A172 (cell line): ENCODE results near the gene TNFAIP2. TPM values are rescaled to one million over a fixed set of nuclear protein-coding genes. Genes with fewer than 3 reads are reported as not detected.
A peak's percentile ranks its signal among the peaks of the same experiment; 100 is the strongest.
"Not testable (repeated sequence)": the region's sequence is repeated elsewhere in the genome, so short reads cannot be mapped to it uniquely, and the experiment has no call there.

ENCODE experiments used
- DNase-seq: peaks from one replicate; pipeline ENCODE4 v3.0.0-alpha.2; 2015; ENCODE audit warnings: low spot score
- total RNA-seq: library from RNA; depleted of rRNA; stranded (reverse); fragments of >200 nt; shearing (Covaris generic); gene quantifications from 2 replicates; pipeline ENCODE4 v1.2.3, GENCODE V29; 2014

The TNFAIP2 gene
- total RNA-seq, 1 experiment from 2014 or later, result 207 TPM

- no peak for DNase-seq
Measured at GRCh38 chr14:103135333-103136260, 12.3 kb downstream of the TNFAIP2 start.

GRCh38 chr14:103136388-103137271, 13.4 kb downstream of the TNFAIP2 start:
- DNase-seq, result peak; percentile 81

- DNase-seq, result no peak
Measured at GRCh38 chr14:103137689-103138300, 14.5 kb downstream of the TNFAIP2 start.

DNA sequence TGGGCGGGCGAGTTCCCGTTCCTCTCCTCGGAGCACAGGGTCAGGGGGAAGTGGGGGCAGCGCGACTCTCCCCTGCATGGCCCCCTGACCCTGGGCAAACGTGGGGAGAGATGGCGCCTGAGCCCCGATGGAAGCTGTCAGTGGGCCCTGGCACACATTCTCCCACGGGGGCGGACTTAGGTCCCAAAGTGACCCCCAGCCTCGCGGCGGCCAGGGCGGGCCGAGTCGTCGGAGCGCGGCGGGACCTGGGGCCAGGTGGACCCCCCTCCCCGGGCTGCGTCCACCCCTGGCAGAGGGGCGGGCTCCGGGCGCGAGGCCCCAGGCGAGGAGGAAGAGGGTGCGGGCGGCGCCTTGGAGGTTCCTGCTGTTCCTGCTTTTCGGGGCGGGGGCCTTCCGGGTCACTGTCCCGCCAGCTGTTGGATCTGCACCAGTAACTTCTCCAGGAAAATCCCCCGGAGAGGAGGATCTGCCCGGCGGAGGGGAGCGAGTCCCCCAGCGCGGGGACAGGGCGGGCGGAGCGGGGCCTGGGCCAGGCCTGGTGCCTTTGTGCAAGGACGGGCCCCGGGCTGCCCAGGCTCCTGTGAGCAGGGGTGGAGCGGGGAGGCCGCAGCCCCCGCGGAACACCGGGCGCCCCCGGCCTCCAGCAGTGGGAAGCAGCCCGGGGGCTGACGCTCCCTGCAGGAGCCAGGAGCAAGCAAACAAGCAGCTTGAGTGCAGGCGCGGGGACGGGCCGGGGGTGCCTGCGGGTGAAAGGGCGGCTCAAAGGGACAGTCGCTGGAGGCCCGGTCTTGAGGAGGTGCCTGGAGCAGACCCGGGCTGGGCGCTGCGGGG, 15.3 kb downstream of the TNFAIP2 start:
- no peak for DNase-seq

GRCh38 chr14:103139132-103140025, 16.1 kb downstream of the TNFAIP2 start:
- no peak for DNase-seq

DNA sequence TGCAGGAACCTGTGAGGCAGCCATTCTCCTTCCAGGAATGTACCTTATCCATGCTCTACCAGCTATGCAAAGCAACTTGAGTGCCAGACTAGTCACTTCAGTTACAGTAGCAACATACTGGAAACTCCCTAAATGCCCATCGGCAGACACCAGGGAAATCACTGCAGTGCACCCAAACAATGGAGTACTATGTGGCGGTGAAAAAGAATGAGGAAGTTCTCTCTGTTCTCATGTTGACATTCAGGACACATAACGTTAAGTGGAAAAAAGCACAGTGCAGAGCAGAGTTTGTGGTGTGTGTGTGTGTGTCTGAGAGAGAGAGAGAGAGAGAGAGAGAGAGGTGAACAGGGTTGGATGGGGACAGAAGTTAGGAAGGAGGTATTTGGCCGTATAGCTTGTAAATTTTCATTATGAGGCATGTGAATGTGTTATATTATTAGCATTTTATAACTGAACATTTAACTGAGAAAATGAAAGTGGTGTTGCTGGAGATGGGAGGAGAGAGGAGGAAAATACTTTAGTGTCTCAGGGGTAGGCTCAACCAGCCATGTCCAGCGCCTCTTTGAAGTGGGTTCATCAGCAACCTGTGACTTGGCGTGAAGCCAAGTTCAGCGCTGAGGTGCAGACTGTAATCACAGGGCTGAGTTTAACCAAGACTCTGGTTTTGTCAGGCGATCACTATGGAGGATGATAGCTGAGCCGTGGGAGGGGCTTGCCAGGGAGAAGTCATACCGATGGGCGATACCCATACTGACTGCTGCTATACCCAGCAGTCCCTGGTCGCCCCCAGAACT, 17.3 kb downstream of the TNFAIP2 start:
- DNase-seq, result no peak

GRCh38 chr14:103141117-103141796, 18.0 kb downstream of the TNFAIP2 start:
- DNase-seq, result no peak

DNA sequence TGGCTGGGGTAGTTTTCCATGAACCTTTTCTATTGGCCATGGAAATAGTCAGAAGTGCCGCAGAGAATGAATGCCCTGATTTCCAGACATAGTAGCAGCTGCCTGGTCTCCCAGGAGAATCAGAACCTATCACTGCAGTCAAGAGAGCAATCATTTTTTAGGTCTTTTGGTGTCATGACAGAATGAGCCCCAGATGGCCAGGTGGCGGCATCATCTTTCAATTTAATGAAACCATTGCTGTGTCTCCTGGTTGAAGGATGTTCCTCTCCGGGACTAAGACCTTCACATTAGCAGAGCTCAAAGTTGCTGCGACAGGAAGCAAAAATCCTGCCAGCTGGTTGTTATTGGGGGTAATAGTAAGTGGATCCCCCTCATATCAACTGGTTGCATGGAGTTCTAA, 18.8 kb downstream of the TNFAIP2 start:
- DNase-seq, result no peak

- DNase-seq, result no peak
Measured at GRCh38 chr14:103142721-103143302, 19.6 kb downstream of the TNFAIP2 start.

DNA sequence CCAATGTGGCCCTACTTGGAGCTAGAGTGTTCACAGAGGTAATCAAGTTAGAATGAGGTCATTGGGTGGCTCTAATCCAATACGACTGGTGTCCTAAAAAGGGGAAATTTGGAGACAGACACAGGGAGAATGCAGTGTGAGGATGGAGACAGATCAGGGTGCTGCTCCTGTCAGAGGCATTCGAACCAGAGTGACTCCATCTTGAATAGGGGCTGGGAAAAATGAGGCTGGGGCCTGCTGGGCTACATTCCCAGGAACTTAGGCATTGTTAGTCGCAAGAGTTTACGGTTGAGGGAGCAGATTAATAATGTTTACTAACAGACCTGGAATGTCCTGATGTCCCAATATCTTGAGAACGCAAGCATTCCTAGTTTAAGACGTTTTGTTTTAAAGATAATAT, 20.2 kb downstream of the TNFAIP2 start:
- DNase-seq, result no peak

- DNase-seq, result peak; percentile 63
Measured at GRCh38 chr14:103144085-103144484, 20.8 kb downstream of the TNFAIP2 start.

DNA sequence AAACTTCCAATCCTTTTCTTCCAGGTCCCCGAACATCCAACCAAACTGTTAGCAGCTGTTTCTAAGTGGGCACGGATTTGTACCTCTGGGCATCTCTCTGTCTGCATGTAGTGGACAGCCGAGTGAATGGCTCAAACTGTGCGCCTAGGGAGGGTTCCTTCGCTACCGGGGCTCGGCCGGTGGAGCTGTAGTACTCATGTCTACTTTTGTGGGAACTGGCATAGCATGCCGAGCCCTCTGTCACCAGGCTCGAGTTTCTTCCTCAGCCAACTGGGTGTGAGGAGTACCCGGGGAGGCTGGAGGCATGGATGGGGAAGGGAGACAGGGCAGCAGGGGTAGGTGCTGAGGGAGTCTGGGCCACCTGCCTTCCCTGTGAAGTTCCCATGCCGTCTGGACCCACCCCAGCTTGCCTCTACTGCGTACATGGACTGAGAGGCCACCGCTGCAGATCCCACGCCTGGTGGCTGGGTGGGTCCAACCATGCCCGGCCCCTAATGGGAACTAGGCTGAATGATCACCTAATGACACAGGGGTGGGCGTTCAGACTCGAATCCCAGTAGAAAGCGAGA, 23.0 kb downstream of the TNFAIP2 start:
- DNase-seq, result no peak

DNA sequence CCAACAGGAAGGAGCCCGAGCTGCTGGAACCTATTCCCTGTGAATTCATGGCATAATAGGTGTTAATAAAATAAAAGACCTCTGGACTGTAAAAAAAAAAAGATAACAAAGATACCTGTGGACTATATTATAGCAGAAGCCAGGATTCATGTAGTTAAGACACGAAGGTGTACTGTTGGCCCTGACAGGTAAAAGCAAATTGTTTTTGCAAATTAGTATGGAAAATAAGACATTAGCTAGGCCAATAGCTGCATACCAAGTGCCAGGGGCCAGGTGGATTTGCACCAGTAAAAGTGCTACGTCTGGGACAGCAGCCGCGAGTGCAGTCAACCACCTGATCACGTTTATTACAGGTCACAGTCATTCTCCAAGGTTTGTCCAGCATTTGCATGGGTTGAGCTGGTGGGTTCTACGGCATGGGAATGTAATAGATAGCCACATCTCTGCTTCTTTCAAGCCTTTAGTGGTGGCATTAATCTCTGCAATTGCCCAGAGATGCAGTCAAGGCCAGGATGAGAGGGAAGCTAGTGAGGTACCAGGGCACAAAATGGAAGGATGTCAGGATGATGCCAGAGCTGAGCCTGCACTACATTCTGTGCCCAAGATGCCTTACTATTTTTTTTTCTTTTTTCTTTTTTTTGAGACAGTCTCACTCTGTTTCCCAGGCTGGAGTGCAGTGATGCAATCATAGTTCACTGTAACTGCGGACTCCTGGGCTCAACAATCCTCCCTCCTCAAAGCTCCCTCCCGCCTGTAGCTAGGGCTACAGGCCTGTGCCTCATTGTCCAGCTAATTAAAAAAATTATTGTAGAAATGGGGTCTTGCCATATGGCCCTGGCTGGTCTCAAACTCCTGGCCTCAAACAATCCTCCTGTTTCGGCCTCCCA, 26.3 kb downstream of the TNFAIP2 start:
- no peak for DNase-seq

GRCh38 chr14:103151270-103151945, 28.1 kb downstream of the TNFAIP2 start:
- no peak for DNase-seq

- peak; percentile 75 for DNase-seq
Measured at GRCh38 chr14:103155010-103155409, 31.7 kb downstream of the TNFAIP2 start.

- DNase-seq, result not testable (repeated sequence)
Measured at GRCh38 chr14:103155416-103155815, 32.2 kb downstream of the TNFAIP2 start.
